Left hindlimb (tissue), 1 donor: ENCODE measurements around the gene ALG12.

Experiments used
- DNase-seq: peaks from one replicate; pipeline ENCODE4 v3.0.0-alpha.2; 2018

ALG12 gene

DNA sequence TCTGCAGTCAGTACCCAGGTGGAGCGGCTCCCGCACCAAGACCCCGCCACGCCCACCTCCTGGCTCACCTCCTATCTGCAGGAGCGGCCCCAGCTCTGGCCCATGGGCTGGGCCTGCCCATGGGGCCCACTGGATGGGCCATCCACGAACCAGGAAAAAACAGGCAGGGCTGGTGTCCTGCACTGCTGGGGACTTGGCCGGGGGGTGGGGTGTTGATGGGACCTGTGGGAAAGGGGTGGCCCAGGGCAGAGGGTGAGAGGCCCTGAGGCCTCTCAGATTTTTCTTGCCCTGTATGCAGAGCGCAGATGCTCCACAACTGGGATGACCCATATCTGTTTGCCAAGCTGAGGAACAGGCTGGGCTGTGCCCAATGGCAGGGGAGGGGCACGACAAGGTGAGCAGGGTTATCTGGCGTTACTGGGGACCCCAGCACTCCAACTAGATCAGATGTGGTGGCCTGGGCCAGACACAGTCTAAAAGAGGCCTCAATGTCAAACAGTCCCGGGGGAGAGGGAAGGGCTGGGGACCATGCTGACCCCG lies 39.7 kb upstream of the ALG12 start:
- peak; percentile 28 for DNase-seq

DNA sequence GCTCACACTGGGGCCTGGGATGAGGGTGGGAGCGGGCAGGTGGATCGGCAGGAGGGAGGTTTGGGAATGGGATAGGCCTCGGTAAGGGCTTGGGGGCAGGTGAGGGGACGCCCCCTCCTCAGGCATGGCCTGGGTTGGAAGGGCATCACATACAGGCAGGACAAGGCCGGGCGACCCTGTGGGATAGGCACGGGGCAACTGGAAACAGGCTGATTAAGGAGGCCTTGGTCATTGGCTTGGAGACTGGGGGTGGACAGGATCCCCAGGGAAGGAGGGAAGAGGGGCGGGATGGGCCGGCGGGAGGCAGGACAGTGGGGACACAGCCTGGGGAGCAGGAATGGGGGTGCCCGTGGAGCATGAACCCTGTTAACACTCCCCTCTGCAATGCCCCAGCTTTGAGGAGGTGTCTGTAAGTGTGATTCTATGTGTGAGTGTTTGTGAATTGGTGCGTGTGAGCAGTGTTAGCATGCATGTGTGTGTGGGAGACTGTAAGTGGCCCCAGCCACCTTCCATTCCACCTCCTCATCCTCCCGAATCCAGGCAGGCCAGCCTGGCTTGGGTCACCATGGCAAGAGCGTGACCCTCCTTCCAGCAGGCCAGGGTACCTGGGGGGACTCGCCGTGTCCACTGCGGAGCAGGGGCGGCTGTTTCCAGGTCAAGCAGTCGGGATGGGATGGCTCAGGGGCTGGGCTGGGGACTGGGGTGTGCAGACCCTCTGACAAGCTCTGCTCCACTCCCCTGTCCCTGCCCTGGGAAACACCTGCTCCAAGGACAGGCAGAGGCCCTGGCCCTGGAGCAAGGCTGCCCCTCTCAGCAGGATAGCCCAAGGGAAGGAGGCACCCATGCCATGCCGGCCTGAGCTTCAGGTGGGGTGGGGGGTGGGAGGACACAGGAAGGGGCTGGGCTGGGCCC lies 38.9 kb upstream of the ALG12 start:
- DNase-seq: peak; percentile 23

DNA sequence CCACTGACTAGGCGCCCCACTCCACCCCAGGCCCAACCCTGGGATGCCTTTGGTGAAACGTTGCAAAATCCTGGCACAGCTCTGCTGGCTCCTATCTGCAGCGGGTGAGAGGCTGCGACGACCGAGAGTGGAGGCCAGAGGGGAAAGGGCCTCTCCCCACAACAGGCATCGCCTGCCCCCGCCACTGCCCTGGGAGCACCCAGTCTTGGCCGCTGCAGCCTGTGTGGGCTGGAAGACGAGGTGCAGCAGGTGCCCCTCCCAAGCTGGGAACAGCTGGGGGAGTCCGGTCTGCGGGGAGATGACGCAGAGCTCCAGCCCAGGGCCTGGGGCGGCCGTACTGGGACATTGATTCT lies 38.2 kb upstream of the ALG12 start:
- no peak for DNase-seq

DNA sequence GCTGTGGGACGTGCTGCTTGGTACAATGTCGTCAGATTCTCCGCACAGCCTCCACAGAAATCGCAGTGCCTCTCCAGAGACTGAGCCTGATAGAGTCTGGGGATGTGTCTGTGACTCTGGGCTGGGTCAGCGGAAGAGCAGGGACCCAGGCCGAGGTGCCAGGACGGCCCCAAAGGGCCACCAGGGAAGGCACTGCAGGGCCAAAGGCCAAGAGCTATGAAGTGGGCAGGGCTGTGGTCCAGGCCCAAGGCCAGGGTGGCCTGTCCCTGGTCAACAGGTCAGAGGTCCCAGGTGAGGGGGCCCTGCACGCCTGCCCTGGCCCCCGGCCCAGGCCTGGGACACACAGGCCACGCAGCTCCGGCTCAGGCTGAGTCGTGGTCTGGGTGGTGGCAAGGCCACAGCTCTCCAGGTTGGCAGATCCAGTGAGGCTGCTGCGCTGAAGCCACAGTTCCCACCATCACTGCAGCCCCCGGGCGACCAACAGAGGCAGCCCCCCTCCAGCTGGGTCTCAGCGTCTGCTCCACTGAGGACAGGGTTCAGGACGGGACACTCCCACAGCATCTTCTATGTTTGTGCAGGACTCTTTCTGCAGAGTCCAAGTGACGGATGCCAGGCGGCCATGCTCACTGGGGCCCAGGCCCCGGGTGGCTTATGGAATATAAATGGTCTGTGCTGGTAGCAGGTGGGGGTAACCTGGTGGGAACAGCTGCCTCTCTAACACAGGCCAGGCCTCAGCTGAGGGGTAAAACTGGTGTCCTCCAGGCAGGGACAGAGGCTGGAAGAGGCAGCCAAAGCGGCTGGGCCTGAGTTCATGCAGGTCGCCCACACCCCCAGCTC lies 37.6 kb upstream of the ALG12 start:
- DNase-seq: peak; percentile 24

DNA sequence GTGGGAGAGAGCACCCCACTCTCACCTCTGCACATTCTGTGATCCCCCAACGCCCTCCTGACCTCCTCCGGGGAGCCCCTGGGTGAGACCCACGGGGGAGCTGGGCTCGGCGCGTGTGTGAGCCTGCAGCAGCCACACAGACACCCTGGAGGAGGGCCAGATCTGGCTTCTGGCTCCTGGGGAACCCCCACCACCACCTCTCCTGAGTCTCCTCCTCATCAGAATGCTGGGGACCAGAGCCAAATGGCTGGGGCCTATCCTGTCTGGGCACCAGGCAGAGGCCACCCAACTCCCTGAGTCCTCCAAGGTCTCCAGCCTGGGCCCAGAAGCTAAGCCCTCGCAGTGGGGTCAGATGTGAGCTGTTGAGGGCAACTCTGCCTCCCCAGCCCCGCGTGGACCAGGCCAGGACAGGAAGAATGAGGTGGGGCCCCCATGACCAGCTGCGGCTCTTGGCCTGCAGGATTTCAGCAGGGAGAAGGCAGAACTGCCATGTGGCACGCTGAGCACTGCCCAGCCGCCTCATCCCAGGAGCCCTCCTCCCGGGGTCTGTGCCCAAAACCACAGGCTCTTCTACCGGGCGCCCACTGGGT lies 36.8 kb upstream of the ALG12 start:
- DNase-seq: no peak

DNA sequence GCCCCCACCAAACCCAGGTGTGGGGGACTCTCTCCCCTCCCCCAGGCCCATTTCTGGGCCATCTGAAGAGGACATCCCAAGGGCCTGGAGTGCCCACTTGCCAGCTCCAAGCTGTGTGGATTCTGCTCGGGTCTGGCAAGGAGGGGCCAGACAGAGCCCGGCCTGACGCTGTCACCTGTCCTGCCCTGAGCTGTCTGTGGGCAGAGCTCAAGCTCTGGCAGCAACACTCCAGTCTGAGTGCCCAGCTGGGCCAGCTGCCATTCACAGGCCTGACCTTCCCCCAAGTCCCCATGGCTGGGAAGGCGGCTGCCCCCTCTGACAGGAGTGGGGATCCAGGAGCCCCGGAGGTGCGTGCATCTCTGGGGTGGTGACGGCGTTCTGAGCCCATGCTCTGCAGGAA lies 36.1 kb upstream of the ALG12 start:
- no peak for DNase-seq

DNA sequence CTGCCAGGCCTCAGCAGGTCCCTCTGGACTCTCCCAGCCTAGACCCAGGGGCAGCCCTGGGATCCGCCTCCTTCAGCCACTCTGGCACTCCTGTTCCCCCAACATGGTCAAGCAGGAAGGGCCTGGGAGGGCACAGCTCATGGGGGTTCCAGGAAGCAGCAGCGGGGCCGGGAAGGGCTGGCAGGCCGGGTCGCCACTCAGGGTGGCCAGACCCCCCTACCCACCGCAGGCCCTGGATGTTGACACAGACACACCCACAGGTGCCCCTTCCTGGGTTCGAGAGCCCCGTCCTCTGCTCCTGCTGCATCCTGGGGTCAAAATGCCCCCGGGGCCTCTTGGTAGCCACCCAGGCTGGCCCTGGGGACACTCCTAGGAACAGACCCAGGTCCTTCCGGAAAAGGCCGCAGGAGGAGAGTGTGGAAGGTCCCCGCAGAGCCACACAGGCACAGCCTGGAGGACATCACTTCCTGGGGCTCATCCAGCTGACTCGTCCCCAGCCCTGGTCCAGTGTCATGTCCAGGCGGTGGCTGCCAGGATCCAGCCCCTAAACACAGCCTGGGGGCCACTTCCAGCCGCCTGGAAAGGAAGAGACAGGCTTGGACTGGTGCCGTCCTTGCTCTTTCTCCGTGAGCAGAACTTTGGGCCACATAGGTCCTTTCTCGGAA lies 35.6 kb upstream of the ALG12 start:
- no peak for DNase-seq

DNA sequence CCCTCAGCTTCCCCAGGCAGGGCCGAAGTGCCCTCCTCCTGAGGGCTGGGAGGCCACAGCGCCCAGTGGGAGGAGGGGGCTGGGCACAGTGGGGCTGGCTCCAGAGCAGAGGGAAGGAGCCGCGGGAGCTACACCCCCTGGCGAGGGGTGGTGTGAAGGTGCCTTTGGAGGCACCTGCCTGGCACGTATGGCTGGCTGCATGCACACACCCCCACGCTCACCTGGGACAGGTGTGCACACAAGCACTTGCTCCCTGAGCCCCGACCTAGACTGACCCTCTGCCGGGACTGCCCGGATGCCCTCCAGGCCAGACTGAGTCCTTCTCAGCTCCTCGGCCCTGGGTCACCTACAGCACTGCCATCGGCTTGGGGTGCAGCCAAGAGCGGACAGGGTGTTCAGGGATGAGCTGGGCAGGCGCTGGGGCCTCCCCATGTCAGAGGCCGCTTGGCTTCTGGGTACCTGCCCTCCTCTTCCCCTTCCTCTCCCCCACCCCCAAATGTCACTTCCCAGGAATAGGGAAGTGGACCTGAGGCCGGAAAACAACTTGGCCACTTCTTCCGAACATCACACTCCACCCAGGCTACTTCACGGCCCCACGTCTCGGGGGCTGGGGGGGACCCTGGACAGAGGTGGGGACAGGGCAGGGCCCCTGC lies 34.9 kb upstream of the ALG12 start:
- DNase-seq: no peak

DNA sequence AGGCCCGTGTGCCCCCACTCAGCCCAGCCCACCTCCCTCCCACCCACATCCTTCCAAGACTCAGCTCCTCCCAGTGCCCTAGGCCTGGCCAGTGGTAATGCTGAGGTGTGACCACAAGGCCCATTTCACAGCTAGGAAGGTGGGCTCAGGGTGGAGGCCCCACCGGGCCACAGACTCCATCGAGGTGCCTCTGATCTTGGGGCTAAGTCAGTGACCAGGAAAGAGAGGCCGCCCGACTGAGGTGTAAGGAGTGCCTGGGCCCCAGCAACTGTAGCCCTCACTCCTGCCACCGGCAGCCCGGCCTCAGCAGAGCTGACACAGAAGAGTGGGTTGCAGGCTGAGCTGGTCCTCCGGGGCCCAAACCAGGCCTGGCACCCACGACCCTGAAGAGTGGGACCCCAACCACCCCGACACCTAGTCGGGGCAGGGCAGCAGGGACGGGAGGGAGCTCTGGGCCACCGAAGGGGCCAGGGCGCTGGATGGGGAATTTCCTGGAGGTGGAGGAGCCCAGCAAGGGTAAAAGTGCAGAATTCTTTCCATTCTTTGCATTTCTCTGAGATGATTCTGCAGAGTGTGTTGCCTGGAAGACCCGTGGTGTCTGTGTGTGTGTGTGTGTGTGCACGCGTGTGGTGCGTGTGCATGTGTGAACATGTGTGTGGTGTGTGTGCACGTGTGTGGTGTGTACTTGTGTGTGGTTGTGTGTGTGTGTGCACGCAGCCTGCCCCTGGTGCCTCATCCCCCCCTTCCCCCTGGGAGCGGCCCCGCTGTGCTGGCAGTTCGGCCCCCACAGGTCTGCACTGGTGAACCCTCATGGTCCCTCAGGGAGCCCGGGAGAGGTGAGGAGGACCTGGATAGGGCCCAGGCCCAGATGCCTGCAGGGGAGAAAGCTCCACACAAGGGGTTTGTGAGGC lies 34.0 kb upstream of the ALG12 start:
- no peak for DNase-seq

DNA sequence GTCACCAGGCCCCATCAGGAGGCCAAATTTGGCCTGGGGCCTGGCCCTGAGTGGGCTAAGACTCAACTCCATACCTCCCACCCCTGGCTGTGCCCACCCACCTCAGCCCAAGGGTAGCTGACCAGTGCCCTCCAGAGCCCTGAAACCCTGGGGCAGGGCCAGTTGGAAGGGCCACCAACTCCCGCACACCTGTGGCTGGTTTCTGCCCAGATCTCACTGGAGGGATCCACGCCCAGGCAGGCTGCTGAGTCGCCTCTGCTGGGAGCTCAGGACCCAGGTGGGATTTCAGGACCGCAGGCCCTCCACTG lies 33.4 kb upstream of the ALG12 start:
- DNase-seq: no peak

DNA sequence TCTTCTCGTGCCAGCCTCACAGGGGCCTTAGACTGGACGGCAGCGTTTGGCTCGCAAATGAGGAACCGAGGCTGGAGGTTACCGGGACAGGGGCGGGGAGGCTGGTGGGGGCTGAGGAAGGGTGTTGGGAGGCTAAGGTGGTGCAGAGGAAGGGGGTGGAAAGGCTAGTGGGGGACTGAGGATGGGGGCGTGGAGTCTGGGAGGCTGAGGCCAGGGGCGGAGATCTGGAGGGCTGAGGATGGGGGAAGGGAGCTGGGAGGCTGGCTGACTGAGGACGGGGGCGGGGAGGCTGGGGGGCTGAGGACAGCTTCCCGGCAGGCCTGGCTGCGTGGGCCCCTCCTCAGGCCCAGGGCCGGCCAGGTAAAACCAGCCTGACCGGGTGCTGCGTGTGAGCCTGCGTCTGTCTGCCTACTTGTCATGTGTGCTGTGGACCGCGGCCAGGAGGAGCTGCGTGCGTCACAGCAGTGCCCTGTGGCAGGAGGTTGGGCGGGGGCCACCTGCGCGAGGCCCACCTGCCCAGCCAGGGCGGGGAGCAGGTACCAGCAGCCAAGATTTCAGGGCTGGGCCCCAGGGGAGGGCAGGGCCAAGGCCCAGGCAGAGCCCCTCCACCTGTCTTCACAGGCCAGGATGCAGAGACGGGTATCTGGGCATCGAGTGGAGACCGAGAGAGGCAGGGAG lies 32.9 kb upstream of the ALG12 start:
- no peak for DNase-seq

DNA sequence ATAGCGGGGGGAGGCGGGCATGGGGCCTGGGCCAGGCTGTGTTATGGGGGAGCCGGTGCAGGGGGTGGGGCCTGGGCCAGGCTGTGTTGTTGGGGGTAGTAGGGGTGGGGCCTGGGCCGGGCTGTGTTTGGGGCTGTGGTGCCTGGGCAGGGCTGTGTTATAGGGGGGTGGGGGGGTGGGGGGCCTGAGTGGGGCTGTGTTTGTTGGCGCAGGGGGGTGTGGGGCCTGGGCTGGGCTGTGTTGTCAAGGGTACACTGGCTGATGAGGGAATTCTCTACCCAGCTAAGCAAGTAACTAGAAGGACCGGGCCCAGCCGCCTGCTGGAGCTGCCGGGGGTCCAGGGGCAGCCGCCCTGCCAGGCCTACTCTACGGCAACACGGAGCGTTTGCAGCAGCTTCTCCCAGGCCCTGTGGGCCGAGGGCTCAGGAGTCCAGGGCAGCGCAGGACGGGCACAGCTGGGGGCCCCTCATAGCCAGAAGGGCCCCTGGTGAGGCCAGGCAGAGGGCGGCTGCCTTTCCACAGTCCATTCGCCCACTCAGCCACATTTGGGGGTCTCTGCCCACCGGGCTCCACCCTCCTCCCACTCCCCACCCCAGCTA lies 32.3 kb upstream of the ALG12 start:
- no peak for DNase-seq

DNA sequence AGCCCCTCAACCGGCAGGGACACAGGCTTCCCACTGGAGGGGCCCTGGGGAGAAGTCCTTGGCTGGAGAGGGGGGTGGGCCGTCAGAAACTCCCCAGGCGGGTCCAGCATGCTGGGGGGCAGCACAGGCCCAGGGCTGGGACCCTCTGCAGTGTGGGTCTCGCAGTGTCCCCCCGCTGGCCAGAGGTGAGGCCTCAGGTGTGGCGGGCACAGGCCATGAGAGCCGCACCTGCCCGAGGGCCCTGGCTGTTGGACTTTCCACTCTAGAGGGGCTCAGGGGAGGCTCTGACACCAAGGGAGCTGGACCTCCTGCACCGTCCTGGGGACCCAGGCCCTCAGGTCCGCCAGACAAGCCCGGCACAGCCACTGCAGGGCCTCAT lies 31.7 kb upstream of the ALG12 start:
- no peak for DNase-seq

DNA sequence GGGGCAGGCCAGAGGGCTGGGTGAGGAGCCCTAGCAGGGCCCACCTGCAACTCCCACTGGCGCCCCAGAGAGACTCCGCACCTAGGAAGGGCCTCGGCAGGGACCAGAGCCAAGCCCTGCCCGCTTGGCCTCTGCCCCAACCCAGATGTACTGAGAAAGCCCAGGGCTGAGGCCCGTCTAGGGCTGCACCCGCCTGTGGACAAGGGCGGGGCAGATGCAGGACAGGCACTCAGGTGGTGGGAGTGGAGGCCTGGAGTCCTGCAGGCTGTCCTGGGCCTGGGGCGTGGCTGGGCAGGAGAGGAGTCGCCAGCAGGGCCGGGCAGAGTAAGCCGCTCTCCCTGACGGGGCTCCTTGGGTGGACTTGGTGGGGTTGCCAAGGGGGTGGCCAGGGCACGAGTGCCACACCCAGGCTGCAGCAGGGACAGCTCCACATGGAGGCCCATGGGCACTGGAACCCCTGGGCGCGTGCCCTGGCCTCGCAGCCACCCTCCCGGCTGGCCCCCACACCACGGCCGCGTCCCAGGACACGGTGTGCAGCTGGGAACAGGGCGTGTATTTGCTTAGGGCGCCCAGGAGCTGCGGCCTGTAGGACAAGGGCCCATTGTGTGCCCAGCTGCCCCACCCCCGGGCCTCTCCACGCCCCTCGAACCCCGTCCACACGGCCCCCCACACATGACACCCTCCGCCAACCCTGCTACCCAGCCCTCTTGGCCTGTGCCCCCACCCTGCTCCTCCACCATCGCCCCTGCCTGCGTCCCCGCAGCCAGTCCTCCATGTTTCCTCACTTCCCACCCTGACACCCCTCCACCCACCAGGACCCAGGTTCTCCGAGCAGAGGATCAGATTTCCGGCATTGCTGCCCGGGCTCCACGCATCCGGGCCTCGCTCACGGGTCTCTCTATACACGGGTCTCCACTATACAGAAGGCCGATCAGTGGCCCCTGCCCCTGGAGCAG lies 31.0 kb upstream of the ALG12 start:
- no peak for DNase-seq

DNA sequence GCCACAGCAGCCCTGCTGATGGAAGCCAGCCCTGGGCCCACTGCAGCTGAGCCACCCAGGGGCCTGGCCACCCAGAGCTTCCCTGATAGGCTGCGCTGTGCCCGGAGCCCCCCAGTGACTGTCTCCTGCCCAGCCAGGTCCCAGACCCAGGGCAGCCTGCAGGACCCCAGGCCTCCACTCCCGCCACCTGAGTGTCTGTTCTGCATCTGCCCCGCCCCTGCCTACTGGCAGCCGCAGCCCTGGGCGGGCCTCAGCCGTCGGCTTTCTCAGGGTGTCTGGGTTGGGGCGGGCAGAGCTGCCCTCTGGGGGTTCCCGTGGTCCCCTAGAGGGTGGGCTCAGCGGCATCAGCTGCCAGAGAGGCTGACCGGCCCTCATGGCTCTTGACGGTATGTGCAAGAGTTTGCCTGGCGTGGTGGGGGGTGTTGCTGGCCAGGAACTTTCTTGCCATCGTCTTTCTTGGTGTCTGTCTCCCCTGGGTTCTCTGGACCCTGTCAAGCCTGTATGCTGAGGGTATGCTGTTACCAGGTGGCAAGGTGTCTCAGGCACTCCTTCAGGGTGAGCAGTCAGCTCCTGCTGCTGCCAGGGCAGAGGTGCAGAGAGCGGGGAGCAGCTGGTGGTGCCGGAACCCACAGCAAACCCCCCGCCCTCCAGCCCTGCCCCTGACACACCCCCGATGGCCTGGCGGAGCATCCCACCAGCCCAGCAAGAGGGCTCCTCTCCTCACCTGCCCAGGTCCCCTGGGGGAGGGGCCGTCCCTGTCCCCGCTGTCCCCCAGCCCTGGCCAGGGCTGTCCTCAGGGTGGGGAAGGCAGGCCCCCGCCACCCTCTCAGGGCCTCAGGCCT lies 30.1 kb upstream of the ALG12 start:
- DNase-seq: no peak

DNA sequence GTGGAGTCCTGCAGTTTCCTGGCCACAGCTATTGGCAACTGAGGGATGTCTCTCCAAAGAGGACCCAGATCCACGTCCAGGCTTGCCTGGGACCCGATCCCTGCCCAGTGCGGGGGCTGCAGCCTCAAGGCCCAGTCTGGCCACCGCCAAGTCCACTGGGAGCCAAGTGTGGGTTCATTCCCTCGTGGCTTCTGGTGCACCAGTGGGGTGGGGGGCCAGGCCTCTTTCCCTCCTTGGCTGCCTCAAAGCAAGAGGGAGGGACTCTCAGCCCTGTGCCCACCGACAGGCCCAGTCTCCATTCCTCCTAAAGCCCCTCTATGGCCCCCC lies 29.0 kb upstream of the ALG12 start:
- DNase-seq: no peak

DNA sequence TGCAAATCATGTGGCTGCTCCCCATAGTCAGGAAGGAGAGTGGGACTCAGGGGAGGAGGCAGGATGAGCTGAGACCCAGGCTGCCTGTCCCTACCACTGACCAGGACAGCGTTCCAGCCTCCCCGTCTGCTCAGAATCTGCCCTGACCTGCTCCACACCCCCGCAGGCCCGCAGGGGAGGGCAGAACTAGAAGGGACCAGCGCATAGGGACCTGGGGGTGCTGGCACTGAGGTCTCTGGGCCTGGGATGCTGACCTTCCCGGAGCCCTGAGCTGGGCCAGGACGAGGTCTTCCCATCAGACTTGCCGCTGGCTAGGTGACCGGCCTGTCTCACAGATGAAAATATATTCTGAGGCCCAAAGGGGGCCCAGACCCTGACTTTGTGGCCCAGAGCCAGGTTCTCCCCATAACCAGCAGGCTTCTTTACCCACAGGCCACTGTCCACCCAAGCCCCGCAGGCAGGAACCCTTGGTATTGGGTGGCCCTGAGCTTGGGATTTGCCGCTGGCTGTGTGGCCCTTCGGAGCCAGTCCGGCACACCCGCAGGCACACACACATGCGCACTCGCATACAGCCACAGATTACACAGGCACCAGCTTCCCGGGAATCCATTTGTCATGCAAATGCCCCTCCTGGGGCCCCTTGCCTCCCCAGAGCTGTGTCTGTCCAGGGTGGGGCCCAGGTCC lies 28.5 kb upstream of the ALG12 start:
- no peak for DNase-seq
